ENCODE data around the gene ANKDD1A. TPM values are rescaled to one million over a fixed set of nuclear protein-coding genes. Genes with fewer than 3 reads are reported as not detected.

The ANKDD1A gene
- total RNA-seq, result 1 to 10 TPM; 1.4 to 6.7 (median 1.6) TPM
- long read RNA-seq, donor 1, partial matches to known transcripts, result 1 of 7 reads
- long read RNA-seq, donor 1, other reads (novel, unspliced or antisense), result 6 of 7 reads
- long read RNA-seq, donor 2, partial matches to known transcripts, result 0 of 1 reads
- long read RNA-seq, donor 2, other reads (novel, unspliced or antisense), result 1 of 1 reads

DNA sequence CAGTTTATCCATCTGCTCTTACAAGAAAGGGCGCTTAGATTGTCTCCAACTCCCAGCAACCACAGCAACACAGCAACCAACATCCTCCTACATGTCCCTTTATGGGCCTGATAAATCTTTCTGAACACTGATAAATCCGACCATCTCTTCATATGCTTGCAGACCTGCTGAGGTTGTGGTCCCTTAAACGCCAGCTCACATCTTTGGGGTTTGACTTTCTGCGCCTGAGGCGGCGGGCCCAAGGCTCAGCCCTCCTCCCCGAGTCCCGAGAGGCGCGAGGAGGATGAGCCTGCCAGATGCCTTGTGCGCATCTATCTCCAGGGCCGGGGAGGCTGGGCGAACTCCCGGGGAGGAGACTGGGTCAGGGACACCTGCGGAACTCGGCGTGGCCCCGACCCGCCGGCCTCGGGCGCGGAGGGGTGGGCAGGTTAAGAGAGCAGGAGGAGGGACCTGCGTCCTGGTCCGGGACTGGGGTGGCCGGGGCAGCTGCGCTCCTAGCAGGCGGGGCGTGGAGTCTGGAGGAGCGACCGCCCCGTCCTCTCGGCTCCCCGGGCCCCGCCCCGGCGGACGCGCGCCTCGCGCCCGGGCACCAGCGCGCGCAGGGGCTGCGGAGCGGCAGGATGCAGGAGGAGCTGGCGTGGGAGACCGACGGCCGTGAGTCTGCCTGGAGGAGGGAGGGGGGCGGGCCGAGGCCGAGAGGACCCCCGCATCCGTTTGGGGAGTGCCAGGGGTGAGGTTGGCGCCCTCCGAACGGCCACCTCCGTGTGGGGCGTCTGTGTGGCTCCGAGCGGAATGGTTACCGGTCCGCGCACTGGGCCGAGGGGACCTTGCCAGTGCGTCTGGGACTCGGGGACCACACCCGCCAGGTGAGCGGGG, at the start of gene ANKDD1A:
TSS of gene ANKDD1A (plus strand) at position 592 of the 876 bp plus-strand sequence. CDS start at position 621, 29 bp downstream.
- TF ChIP-seq, protein P1, sequence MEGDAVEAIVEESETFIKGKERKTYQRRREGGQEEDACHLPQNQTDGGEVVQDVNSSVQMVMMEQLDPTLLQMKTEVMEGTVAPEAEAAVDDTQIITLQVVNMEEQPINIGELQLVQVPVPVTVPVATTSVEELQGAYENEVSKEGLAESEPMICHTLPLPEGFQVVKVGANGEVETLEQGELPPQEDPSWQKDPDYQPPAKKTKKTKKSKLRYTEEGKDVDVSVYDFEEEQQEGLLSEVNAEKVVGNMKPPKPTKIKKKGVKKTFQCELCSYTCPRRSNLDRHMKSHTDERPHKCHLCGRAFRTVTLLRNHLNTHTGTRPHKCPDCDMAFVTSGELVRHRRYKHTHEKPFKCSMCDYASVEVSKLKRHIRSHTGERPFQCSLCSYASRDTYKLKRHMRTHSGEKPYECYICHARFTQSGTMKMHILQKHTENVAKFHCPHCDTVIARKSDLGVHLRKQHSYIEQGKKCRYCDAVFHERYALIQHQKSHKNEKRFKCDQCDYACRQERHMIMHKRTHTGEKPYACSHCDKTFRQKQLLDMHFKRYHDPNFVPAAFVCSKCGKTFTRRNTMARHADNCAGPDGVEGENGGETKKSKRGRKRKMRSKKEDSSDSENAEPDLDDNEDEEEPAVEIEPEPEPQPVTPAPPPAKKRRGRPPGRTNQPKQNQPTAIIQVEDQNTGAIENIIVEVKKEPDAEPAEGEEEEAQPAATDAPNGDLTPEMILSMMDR (IDR thresholded peaks at IDR 0.05), result no peak
- intact Hi-C loops (cut with DNase I, micrococcal nuclease), result no loop called here
- Histone ChIP-seq H3K4me1 (ENCODE audit: low read depth) (no peaks in the 10 kb centered on the region), H3K36me3 (ENCODE audit: low read depth) (no peaks in the 10 kb centered on the region), H3K4me3 (no peak within 1 kb of the TSS), H3K9me3 (no peaks in the 10 kb centered on the region)
- DNase-seq (peak; percentile 47 to 69 (median 68)), ATAC-seq (peak; percentile 90)

DNA sequence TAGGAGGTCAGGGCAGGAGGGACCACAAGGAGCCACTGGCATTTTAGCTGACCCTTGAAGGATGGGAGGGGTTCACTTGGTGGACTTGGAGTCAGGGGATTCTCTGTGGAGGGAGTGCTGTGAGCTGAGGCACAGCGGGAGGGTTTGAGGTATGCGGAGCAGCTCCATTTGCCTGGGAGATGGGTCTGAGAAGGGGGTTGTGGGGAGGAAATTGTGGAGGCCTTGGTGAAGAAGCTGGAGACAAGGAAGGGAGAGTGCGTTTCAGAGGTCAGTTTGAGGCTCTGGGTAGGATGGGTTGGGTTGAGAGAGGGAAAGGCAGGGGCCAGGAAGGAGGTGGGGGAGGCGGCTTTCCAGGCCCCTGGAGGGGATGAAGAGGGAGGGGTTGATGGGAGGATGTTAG, 49.7 kb upstream of the ANKDD1A start:
- TF ChIP-seq, protein P1 (IDR thresholded peaks at IDR 0.05), result no peak
- H3K4me1 ChIP-seq (ENCODE audit: low read depth), result peaks cover 9% of the 10 kb centered on the region
- intact Hi-C loops (cut with DNase I, micrococcal nuclease), result no loop called here
- no peak overlapping the region for H3K4me3 ChIP-seq
- DNase-seq (no peak), ATAC-seq (no peak)
- no peaks in the 10 kb centered on the region for H3K9me3 ChIP-seq
- no peaks in the 10 kb centered on the region for H3K36me3 ChIP-seq (ENCODE audit: low read depth)

DNA sequence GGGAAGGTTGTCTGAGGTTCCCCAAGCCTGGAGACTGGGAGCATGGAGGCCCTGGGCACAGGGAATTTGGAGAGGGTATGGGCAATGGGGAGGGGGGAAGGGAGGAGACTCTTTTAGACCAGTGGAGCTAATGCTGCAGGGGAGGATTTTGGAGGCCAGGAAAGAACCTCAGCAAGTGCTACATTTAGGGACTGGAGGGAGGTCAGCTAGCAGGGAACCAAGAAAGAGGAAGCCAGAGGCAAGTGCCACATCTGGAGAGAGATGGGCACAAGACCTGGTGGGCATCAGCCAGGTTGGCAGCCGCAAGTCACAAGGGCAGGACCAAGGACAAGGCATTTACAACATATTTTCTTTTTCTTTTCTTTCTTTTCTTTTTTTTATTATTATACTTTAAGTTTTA, 49.3 kb upstream of the ANKDD1A start:
- ATAC-seq (no peak), DNase-seq (no peak)
- H3K4me1 ChIP-seq (ENCODE audit: low read depth), result peaks cover 9% of the 10 kb centered on the region
- intact Hi-C loops (cut with DNase I, micrococcal nuclease), result no loop called here
- no peak overlapping the region for H3K4me3 ChIP-seq
- H3K36me3 ChIP-seq (ENCODE audit: low read depth), result no peaks in the 10 kb centered on the region
- H3K9me3 ChIP-seq, result no peaks in the 10 kb centered on the region
- TF ChIP-seq, protein P1 (IDR thresholded peaks at IDR 0.05), result no peak

DNA sequence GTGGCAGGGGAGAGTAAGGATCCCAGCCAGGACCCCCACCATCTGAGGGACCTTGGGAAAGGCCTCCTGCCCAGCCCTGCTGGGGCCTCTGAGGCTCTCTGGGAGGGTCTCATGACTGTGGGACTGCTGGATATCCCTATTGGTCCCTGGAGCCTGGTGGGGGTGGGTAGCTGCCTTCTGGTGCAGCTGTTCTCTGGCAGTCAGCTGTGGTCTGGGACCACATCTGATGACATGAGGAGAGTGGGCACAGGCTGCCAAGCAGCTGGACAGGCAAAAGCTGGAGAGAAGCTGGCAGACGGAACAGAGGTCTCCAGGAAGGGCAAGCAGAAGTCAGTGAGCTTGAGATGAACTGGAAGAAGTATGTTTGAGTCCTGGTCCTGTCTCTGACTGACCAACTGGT, 47.6 kb upstream of the ANKDD1A start:
- DNase-seq, result no peak
- intact Hi-C loops (cut with DNase I, micrococcal nuclease), result no loop called here
- H3K9me3 ChIP-seq, result no peaks in the 10 kb centered on the region
- no peak overlapping the region for H3K4me3 ChIP-seq
- no peaks in the 10 kb centered on the region for H3K36me3 ChIP-seq (ENCODE audit: low read depth)
- H3K4me1 ChIP-seq (ENCODE audit: low read depth), result peaks cover 2% of the 10 kb centered on the region
- ATAC-seq, result no peak
- TF ChIP-seq, protein P1 (IDR thresholded peaks at IDR 0.05), result no peak

DNA sequence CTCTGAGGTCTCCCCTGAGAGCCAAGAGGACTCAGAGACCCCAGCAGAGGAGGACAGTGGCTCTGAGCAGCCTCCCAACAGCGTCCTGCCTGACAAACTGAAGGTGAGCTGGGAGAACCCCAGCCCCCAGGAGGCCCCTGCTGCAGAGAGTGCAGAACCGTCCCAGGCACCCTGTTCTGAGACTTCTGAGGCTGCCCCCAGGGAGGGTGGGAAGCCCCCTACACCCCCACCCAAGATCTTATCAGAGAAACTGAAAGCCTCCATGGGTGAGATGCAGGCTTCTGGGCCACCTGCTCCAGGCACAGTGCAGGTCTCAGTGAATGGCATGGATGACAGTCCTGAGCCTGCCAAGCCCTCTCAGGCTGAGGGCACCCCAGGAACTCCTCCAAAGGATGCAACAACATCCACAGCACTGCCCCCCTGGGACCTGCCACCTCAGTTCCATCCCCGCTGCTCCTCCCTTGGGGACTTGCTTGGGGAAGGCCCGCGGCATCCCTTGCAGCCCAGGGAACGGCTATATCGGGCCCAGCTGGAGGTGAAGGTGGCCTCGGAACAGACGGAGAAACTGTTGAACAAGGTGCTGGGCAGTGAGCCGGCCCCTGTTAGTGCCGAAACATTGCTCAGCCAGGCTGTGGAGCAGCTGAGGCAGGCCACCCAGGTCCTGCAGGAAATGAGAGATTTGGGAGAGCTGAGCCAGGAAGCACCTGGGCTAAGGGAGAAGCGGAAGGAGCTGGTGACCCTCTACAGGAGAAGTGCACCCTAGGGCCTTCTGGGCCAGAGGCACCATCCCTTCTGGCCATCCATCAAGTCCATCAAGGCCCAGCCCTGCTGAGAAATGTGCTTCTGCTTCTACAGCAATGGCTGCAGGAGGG, 46.3 kb upstream of the ANKDD1A start:
- no peak overlapping the region for H3K4me3 ChIP-seq
- peaks cover 2% of the 10 kb centered on the region for H3K4me1 ChIP-seq (ENCODE audit: low read depth)
- no peaks in the 10 kb centered on the region for H3K9me3 ChIP-seq
- no peaks in the 10 kb centered on the region for H3K36me3 ChIP-seq (ENCODE audit: low read depth)
- DNase-seq (no peak), ATAC-seq (no peak)
- TF ChIP-seq, protein P1 (IDR thresholded peaks at IDR 0.05), result no peak
- intact Hi-C loops (cut with DNase I, micrococcal nuclease), result no loop called here

All from mucosa of descending colon (tissue), 3 donors.